ENCODE measurements around the gene ZBTB12. TPM values are rescaled to one million over a fixed set of nuclear protein-coding genes. Genes with fewer than 3 reads are reported as not detected.

Gene ZBTB12
- total and polyA plus RNA-seq, 2 of the 8 experiments (the other 6 are each of a cell fraction or from before 2014, with no cell fraction given), result 20.7 to 40.8 TPM

DNA sequence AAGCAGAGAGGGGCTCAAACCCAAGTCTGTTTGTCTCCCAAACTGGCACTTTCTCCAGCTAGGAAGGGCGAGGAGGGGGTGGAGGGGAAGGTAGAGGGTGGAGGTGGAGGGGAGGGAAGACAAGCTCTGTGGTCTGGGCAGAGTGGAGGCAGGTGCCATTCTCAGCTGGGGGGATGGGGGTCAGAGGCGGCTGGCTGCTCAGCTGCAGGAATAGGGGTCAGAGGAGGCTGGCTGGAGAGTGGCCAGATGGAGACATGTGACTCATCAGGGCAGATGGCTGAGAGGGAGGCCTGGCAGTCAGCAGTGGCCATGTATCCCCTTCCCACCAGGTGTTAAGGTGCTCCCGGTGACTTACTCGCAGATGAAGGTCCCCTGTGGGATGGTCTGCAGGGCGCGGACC, 19.5 kb downstream of the ZBTB12 start (continued):
- TF ChIP-seq EP300 (IDR thresholded peaks at IDR 0.05; ENCODE audit: borderline replicate concordance in 1 of 2, low read depth in 2 of 2, low read length in 2 of 2) (no peak), NRF1 (IDR thresholded peaks at IDR 0.05; ENCODE audit: low read depth, low read length) (no peak), TAF1 (IDR thresholded peaks at IDR 0.05; ENCODE audit: low read depth, low read length) (no peak), SIN3A (conservative IDR thresholded peaks at IDR 0.05 in 1 of 2, IDR thresholded peaks at IDR 0.05 in 1 of 2; ENCODE audit: low read depth in 1 of 2, low read length in 2 of 2) (no peak)
- TF ChIP-seq, protein P1, sequence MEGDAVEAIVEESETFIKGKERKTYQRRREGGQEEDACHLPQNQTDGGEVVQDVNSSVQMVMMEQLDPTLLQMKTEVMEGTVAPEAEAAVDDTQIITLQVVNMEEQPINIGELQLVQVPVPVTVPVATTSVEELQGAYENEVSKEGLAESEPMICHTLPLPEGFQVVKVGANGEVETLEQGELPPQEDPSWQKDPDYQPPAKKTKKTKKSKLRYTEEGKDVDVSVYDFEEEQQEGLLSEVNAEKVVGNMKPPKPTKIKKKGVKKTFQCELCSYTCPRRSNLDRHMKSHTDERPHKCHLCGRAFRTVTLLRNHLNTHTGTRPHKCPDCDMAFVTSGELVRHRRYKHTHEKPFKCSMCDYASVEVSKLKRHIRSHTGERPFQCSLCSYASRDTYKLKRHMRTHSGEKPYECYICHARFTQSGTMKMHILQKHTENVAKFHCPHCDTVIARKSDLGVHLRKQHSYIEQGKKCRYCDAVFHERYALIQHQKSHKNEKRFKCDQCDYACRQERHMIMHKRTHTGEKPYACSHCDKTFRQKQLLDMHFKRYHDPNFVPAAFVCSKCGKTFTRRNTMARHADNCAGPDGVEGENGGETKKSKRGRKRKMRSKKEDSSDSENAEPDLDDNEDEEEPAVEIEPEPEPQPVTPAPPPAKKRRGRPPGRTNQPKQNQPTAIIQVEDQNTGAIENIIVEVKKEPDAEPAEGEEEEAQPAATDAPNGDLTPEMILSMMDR (IDR thresholded peaks at IDR 0.05; ENCODE audit: control extremely low read depth in 1 of 3, insufficient read depth in 1 of 3, low read depth in 1 of 3, low read length in 3 of 3), result no peak
